ENCODE data around the gene ARSB.

The ARSB gene

DNA sequence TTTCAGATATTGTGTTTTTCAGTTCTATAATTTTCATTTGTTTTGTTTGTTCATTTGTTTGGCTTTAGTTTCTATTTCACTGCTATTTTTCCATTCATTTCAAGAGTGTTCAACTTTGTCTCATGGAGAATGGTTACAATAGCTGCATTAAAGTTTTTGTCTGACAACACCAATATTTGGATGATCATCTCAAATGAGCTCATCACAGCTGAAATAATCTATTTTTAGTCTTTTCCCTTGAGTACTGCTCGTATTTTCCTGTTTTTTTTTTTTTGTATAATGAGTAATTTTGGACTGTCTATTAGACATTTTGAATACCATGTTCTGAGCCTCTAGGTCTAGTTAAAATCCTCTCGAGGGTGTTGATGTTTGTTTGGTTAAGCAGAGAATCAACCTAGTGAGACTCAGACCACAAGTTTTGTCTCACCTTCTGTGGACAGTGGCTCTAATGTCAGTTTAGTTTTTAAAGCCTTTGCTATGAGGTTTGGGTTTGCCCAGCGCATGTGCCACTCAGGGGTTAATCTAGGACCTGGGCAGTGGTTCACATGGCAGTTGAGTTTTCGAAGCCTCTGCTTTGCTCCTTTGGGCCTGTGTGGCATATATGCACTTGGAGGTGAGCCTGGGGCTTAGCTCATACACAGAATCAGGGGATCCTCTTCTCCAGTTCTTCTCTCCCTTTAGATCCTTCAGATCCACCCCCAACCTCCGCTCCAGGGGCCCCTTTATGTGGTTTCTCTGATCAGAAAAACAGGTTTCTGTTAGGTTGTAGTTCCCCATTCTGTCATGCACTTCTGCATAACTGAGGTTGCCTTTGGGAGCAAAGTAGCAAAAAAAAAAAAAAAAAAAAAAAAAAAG is 79.8 kb downstream of the ARSB start:
- TF ChIP-seq CTCF (IDR thresholded peaks at IDR 0.05): no peak

DNA sequence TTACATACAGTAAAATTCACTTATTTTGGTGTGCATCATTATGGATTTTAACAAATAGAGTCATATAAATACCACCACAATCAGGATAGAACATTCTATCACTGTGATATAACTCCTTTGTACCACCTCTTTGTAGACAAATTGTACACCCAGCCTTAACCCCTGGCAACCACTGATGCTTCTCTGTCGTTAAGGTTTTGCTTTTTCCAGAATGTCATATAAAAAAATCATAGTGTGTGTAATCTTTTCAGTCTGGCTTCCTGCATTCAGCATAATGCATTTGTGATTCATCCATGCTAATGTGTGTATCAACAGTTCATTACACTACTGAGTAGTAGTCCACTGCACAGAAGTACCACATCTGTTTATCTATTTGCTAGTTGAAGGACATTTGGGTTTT is 81.2 kb downstream of the ARSB start:
- no peak for TF ChIP-seq CTCF (IDR thresholded peaks at IDR 0.05)

DNA sequence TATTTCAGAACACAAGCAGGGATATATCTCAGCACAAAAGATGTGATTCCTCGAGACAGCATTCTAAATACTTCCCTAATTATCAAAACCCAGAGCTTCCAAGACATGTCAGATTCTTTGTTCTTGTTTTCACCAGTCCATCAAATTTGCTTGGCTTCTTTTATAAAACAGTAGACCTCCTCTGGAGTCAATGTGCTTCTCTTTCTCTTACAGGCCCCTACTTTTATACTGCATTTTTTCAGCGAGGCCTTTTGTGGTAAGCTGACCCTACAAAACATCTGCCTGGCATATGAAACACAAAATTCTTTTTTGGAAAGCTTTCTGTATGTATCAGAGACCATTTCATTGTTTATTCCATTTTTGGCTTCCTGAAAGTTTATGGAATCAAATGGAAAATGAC is 81.8 kb downstream of the ARSB start:
- TF ChIP-seq CTCF (IDR thresholded peaks at IDR 0.05): no peak

DNA sequence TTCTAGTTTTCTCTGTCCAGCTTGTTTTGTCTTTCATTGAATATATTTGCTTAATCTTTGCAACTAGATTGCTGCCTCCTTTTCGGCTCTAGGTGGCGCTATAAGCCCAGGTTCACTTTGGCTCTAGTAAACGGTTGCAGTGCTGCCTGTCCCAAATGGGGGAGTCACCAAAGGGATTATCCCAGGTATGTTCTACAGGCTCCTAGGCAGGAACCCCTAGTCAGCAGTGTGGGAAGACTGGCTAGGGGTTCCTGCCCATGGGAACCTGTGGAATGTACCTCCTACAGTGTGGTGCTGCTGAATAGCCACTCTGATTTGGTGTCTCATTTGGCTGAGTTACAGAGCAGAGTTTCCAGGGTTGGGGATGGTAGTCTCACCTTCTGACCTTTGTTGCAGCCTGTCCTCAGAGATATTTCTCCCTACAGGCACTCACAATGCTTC is 85.2 kb downstream of the ARSB start:
- TF ChIP-seq CTCF (IDR thresholded peaks at IDR 0.05): peak; percentile 79

GRCh38 chr5:78896132-78896531 is 89.0 kb downstream of the ARSB start:
- TF ChIP-seq CTCF (IDR thresholded peaks at IDR 0.05): no peak

GRCh38 chr5:78895616-78896015 is 89.5 kb downstream of the ARSB start:
- TF ChIP-seq CTCF (IDR thresholded peaks at IDR 0.05): no peak

DNA sequence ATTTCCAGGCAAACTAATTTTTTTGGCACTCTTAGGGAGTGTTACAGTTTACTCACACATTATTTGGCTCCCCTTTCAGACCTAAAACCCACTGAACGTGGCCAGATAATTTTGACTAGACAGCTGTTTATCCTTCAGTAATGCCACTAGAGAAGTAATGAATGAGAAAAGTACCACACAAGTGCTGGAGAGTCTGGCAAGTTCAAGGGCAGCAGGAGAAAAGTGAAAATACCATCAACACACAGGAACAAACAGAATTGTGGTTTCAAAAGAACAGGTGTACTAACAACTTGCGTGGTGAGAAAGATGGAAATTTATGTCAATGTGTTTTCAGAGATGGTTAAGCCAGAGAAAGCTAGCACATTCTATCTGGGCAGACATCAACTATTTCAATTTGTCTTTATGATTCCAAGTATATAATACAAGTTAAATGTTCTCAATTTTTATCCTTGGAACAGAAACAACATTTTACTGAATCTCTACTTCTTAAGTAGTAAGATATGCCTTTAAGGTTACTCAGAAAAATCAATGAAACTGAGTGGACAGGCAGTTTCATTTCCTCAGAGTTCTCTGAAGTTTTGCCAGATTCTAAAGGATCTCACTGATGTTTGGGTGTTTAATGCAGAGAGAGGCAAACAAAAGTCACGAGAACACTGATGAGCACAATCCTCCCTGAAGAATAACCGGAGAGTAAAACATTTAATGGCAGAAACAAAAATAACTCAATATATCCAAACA is 91.0 kb downstream of the ARSB start:
- TF ChIP-seq CTCF (IDR thresholded peaks at IDR 0.05): no peak
